Neuronal stem cell (in vitro differentiated cells): ENCODE measurements around the gene TMPRSS15.

Experiments used
- DNase-seq: peaks from one replicate; pipeline ENCODE4 v3.0.0-alpha.2; 2013; ENCODE audit warnings: low spot score
- H2AFZ ChIP-seq: one replicate; pipeline ENCODE4 v1.6.1; 2013; ENCODE audit warnings: mild to moderate bottlenecking, low read length, inconsistent platforms
- H2AK5ac ChIP-seq: 2 replicates; pipeline ENCODE4 v1.6.1; 2013; ENCODE audit warnings: low read depth, mild to moderate bottlenecking, inconsistent platforms, low read length, moderate library complexity, mixed read lengths
- H2BK120ac ChIP-seq: 2 replicates; pipeline ENCODE4 v1.6.1; 2013; ENCODE audit warnings: low read depth, mild to moderate bottlenecking, inconsistent platforms, low read length, moderate library complexity, mixed read lengths
- H2BK12ac ChIP-seq: one replicate; pipeline ENCODE4 v1.6.1; 2013; ENCODE audit warnings: low read length, inconsistent platforms
- H2BK15ac ChIP-seq: 2 replicates; pipeline ENCODE4 v1.6.1; 2013; ENCODE audit warnings: mild to moderate bottlenecking, low read length, inconsistent platforms, mixed read lengths
- H2BK5ac ChIP-seq: one replicate; pipeline ENCODE4 v1.6.1; 2013; ENCODE audit warnings: inconsistent platforms, mild to moderate bottlenecking, low read length, moderate library complexity
- H3K14ac ChIP-seq: one replicate; pipeline ENCODE4 v1.6.1; 2013; ENCODE audit warnings: low read length, inconsistent platforms
- H3K18ac ChIP-seq: 2 replicates; pipeline ENCODE4 v1.6.1; 2013; ENCODE audit warnings: low read length, inconsistent platforms
- H3K23ac ChIP-seq: 2 replicates; pipeline ENCODE4 v1.6.1; 2013; ENCODE audit warnings: low read depth, mild to moderate bottlenecking, mixed read lengths, low read length, inconsistent platforms; ENCODE audit not compliant: poor library complexity
- H3K27ac ChIP-seq: replicated peaks from 3 replicates; pipeline ENCODE4 v1.5.1; 2013; ENCODE audit warnings: low read length, inconsistent platforms
- H3K27me3 ChIP-seq, 3 experiments: 2 replicates each; pipeline ENCODE4 v1.6.1; 2013; ENCODE audit warnings: low read length in 3 of 3, mild to moderate bottlenecking in 2 of 3, inconsistent platforms in 1 of 3, low read depth in 1 of 3, mixed read lengths in 1 of 3, moderate library complexity in 1 of 3; ENCODE audit not compliant: control insufficient read depth in 3 of 3, insufficient read depth in 3 of 3
- H3K36me3 ChIP-seq, 2 donors: replicated peaks in 1 of 2; 2 replicates each; pipeline ENCODE4 v1.6.1; 2013; ENCODE audit warnings: low read length in 2 of 2; ENCODE audit not compliant: control insufficient read depth in 2 of 2, insufficient read depth in 2 of 2
- H3K4ac ChIP-seq: 2 replicates; pipeline ENCODE4 v1.6.1; 2013; ENCODE audit warnings: inconsistent platforms, mild to moderate bottlenecking, low read length, moderate library complexity
- H3K4me1 ChIP-seq, 2 donors: 1 replicate in 1 of 2; 2 replicates in 1 of 2; pipeline ENCODE4 v1.6.1; 2013; ENCODE audit warnings: low read length in 2 of 2, low read depth in 1 of 2; ENCODE audit not compliant: control insufficient read depth in 2 of 2, insufficient read depth in 1 of 2
- H3K4me2 ChIP-seq: one replicate; pipeline ENCODE4 v1.6.1; 2013; ENCODE audit warnings: mild to moderate bottlenecking, low read length, inconsistent platforms; ENCODE audit not compliant: insufficient read depth, poor library complexity, severe bottlenecking
- H3K4me3 ChIP-seq, 2 donors: 2 replicates each; pipeline ENCODE4 v1.5.1; 2013; ENCODE audit warnings: low read length in 2 of 2, mild to moderate bottlenecking in 2 of 2, inconsistent platforms in 1 of 2, moderate library complexity in 1 of 2
- H3K79me1 ChIP-seq: one replicate; pipeline ENCODE4 v1.6.1; 2013; ENCODE audit warnings: low read depth, mild to moderate bottlenecking, inconsistent platforms, low read length, moderate library complexity
- H3K9ac ChIP-seq: one replicate; pipeline ENCODE4 v1.6.1; 2013; ENCODE audit warnings: mild to moderate bottlenecking, low read depth, low read length, inconsistent platforms; ENCODE audit not compliant: poor library complexity
- H3K9me3 ChIP-seq, 2 donors: replicated peaks in 1 of 2; 2 replicates each; pipeline versions ENCODE3 to v1.6.1; 2013; ENCODE audit warnings: low read length in 2 of 2, mild to moderate bottlenecking in 2 of 2, inconsistent platforms in 1 of 2, low read depth in 1 of 2, mixed read lengths in 1 of 2, moderate library complexity in 1 of 2; ENCODE audit not compliant: control insufficient read depth in 2 of 2, insufficient read depth in 1 of 2
- H4K8ac ChIP-seq: one replicate; pipeline ENCODE4 v1.6.1; 2013; ENCODE audit warnings: low read depth, mild to moderate bottlenecking, inconsistent platforms, low read length, moderate library complexity
- H4K91ac ChIP-seq: one replicate; pipeline ENCODE4 v1.6.1; 2013; ENCODE audit warnings: low read length, low read depth, mild to moderate bottlenecking, inconsistent platforms; ENCODE audit not compliant: poor library complexity
- WGBS, 2 donors: extraction: QIAGEN DNeasy Blood & Tissue Kit; methylation state at CpG; one replicate each; pipeline ENCODE4 v1.1.7; 2013; ENCODE audit warnings: missing lambda C conversion rate in 2 of 2, mixed read lengths in 1 of 2; ENCODE audit not compliant: insufficient read length in 2 of 2, insufficient replicate concordance in 1 of 2; ENCODE audit errors: extremely low coverage in 2 of 2; 5-methylcytosine and 5-hydroxymethylcytosine counted together

Gene TMPRSS15

GRCh38 chr21:18252680-18253079, 150.9 kb downstream of the TMPRSS15 start:
- Histone ChIP-seq H3K27ac (no peak overlapping the region), H2BK15ac (no peak overlapping the region), H2BK120ac (no peak overlapping the region), H3K9ac (no peak overlapping the region), H2AK5ac (no peak overlapping the region), H3K27me3 (no peaks in the 10 kb centered on the region), H3K4ac (no peak overlapping the region), H3K9me3 (no peaks in the 10 kb centered on the region), H2BK12ac (no peak overlapping the region), H3K23ac (no peak overlapping the region), H3K18ac (no peak overlapping the region), H2AFZ (no peak overlapping the region), H3K79me1 (no peaks in the 10 kb centered on the region), H3K4me1 (no peaks in the 10 kb centered on the region), H3K36me3 (no peaks in the 10 kb centered on the region), H2BK5ac (no peak overlapping the region), H3K14ac (no peak overlapping the region), H3K4me2 (no peak overlapping the region), H4K91ac (no peak overlapping the region), H4K8ac (no peak overlapping the region), H3K4me3 (no peak overlapping the region)
- DNase-seq: no peak
- no CpG with 5 or more reads among the region's 5 CpGs for WGBS, 2 donors

GRCh38 chr21:18252256-18252655, 151.3 kb downstream of the TMPRSS15 start:
- H3K4me2 ChIP-seq: no peak overlapping the region
- no peak overlapping the region for H3K9ac ChIP-seq
- no peak overlapping the region for H3K4ac ChIP-seq
- no peak overlapping the region for H4K91ac ChIP-seq
- no CpG with 5 or more reads among the region's 4 CpGs for WGBS, 2 donors
- H3K9me3 ChIP-seq: no peaks in the 10 kb centered on the region
- no peak overlapping the region for H4K8ac ChIP-seq
- no peak overlapping the region for H2BK15ac ChIP-seq
- no peak overlapping the region for H2AK5ac ChIP-seq
- H3K79me1 ChIP-seq: no peaks in the 10 kb centered on the region
- no peak overlapping the region for H3K27ac ChIP-seq
- no peak overlapping the region for H2BK5ac ChIP-seq
- H3K14ac ChIP-seq: no peak overlapping the region
- H3K4me3 ChIP-seq: no peak overlapping the region
- DNase-seq: no peak
- no peaks in the 10 kb centered on the region for H3K4me1 ChIP-seq
- H3K23ac ChIP-seq: no peak overlapping the region
- H3K36me3 ChIP-seq: no peaks in the 10 kb centered on the region
- no peak overlapping the region for H3K18ac ChIP-seq
- H3K27me3 ChIP-seq: peaks cover 0 to under 1% (median 0%) of the 10 kb centered on the region in 3 experiments
- H2BK120ac ChIP-seq: no peak overlapping the region
- H2BK12ac ChIP-seq: no peak overlapping the region
- H2AFZ ChIP-seq: no peak overlapping the region

DNA sequence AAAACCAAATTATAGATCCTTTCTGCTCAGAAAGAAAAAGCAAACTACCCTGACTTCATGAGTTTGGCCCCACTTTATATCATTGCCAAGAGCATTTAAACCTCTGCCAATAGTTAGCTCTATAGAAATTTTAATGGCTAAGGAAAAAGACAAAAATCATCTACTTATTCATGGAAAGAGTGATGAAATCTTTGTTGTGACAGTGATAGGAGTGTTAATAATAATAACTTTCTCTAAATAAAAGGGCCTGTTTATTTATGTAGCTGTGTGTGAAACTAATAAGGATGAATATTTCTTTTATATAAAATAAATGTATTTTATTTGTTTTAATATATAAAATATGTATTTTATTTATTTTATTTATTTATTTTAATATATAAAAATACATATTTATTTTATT, 152.5 kb downstream of the TMPRSS15 start:
- Histone ChIP-seq H3K23ac (no peak overlapping the region), H2AK5ac (no peak overlapping the region), H3K4me1 (no peaks in the 10 kb centered on the region), H4K91ac (no peak overlapping the region), H2BK15ac (no peak overlapping the region), H3K18ac (no peak overlapping the region), H3K4me3 (no peak overlapping the region), H4K8ac (no peak overlapping the region), H2BK5ac (no peak overlapping the region), H2BK120ac (no peak overlapping the region), H3K9me3 (no peaks in the 10 kb centered on the region), H3K27ac (no peak overlapping the region), H3K9ac (no peak overlapping the region), H3K36me3 (no peaks in the 10 kb centered on the region), H3K4ac (no peak overlapping the region), H3K79me1 (no peaks in the 10 kb centered on the region), H2AFZ (no peak overlapping the region), H3K4me2 (no peak overlapping the region), H3K14ac (no peak overlapping the region), H2BK12ac (no peak overlapping the region), H3K27me3 (peaks cover 0 to 12% (median 0%) of the 10 kb centered on the region in 3 experiments)
- DNase-seq: no peak

- no peak for DNase-seq
- no peaks in the 10 kb centered on the region for H3K36me3 ChIP-seq
Observed at GRCh38 chr21:18249672-18250071, 153.9 kb downstream of the TMPRSS15 start.

More at GRCh38 chr21:18249672-18250071, 153.9 kb downstream of the TMPRSS15 start:
- Histone ChIP-seq H3K14ac (no peak overlapping the region), H2BK5ac (no peak overlapping the region), H3K27me3 (peaks cover 7 to 26% (median 13%) of the 10 kb centered on the region in 3 experiments), H3K4me2 (no peak overlapping the region), H3K4me1 (peaks cover 0 to 4% of the 10 kb centered on the region in 2 donors), H2BK15ac (no peak overlapping the region), H3K4me3 (no peak overlapping the region), H2BK12ac (no peak overlapping the region), H3K79me1 (no peaks in the 10 kb centered on the region), H3K4ac (no peak overlapping the region), H3K9me3 (no peaks in the 10 kb centered on the region), H2BK120ac (no peak overlapping the region), H3K18ac (no peak overlapping the region), H2AK5ac (no peak overlapping the region), H3K23ac (no peak overlapping the region), H3K9ac (no peak overlapping the region), H2AFZ (no peak overlapping the region), H3K27ac (no peak overlapping the region), H4K91ac (no peak overlapping the region), H4K8ac (no peak overlapping the region)
- WGBS, 2 donors: no CpG with 5 or more reads among the region's 2 CpGs
